RWPE1 (cell line): ENCODE results near the gene RRM2.

Source experiments
- CTCF ChIA-PET: fragments of 350-600 bp; sonication (Branson Sonifier 250); formaldehyde crosslinking; extraction: SDS; loops from one replicate; lab custom pipeline; 2021; lab: Yijun Ruan, JAX
- POLR2A ChIA-PET: fragments of 400-600 bp; formaldehyde crosslinking; extraction: SDS; loops from one replicate; lab custom pipeline; 2020; ENCODE audit warnings: antibody characterized with exemption; ENCODE audit not compliant: low non-redundant PET; lab: Yijun Ruan, JAX
- DNase-seq: peaks from one replicate; pipeline ENCODE4 v3.0.0; 2012; ENCODE audit warnings: low spot score
- H3K27ac ChIP-seq: fragments of 450-650 bp; 2 replicates; pipeline ENCODE4 v1.5.1; 2017
- TF ChIP-seq, protein P1 (sequence below): fragments of 450-650 bp; conservative IDR thresholded peaks from 2 replicates; pipeline ENCODE4 v1.5.1; 2017; ENCODE audit warnings: low read depth, mild to moderate bottlenecking

Gene RRM2

DNA sequence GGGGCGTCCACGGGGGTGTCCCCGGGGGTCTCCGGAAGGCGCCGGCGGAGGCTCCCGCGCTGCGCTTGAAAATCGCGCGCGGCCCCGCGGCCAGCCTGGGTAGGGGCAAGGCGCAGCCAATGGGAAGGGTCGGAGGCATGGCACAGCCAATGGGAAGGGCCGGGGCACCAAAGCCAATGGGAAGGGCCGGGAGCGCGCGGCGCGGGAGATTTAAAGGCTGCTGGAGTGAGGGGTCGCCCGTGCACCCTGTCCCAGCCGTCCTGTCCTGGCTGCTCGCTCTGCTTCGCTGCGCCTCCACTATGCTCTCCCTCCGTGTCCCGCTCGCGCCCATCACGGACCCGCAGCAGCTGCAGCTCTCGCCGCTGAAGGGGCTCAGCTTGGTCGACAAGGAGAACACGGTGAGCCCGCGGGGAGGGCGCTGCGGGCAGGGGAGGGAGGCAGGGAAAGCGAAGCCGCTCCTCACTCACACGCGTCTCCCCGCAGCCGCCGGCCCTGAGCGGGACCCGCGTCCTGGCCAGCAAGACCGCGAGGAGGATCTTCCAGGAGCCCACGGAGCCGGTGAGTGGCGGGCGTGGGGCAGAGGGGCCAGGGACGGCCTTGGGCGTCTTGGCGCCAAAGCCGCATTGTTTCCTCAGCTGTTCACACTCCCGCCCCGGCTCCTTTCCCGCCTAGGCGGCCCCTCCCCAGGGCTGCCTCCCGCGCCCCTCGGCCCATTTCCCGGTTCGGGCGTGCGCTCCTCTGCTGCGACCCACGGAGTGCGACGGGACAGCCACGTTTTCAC, at the start of gene RRM2:
Gene RRM2, plus strand, starts transcription at position 240 of the 781 bp plus-strand sequence. Its CDS starts 60 bp downstream, at position 300.
- ChIA-PET POLR2A (no interaction called here), CTCF (interaction anchor here (0.6 to 1.8 kb wide), 3 partner anchors 50 to 322 kb away, joined by 3 to 13 read pairs (median 6); no protein-coding TSS in a partner anchor)
- peak within 1 kb of the TSS; percentile 93 for H3K27ac ChIP-seq
- peak; percentile 98 for DNase-seq
- TF ChIP-seq, protein P1, sequence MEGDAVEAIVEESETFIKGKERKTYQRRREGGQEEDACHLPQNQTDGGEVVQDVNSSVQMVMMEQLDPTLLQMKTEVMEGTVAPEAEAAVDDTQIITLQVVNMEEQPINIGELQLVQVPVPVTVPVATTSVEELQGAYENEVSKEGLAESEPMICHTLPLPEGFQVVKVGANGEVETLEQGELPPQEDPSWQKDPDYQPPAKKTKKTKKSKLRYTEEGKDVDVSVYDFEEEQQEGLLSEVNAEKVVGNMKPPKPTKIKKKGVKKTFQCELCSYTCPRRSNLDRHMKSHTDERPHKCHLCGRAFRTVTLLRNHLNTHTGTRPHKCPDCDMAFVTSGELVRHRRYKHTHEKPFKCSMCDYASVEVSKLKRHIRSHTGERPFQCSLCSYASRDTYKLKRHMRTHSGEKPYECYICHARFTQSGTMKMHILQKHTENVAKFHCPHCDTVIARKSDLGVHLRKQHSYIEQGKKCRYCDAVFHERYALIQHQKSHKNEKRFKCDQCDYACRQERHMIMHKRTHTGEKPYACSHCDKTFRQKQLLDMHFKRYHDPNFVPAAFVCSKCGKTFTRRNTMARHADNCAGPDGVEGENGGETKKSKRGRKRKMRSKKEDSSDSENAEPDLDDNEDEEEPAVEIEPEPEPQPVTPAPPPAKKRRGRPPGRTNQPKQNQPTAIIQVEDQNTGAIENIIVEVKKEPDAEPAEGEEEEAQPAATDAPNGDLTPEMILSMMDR, result no peak

DNA sequence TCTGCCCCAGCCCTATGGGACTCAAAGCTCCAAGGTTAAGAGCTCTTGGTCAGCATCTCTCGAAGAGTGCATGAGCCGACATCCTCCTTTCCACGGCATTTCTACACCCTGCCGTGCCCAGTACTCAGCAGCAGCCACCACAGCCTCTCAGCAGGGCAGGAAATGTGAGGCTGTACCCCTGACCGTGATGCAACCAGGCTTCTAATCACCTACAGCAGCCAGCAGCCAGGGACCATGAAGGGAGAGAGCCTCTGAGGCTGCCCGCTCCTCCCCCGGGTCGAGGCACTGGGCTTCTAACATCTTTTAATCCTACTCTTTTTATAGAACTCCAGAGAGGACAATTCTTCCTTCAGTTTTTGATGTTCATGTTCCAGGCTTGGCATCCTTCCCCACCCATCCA, 48.8 kb upstream of the RRM2 start:
- H3K27ac ChIP-seq, result no peak overlapping the region
- POLR2A ChIA-PET, result no interaction called here
- TF ChIP-seq, protein P1, result no peak
- no peak for DNase-seq
- CTCF ChIA-PET, result interaction anchor here (0.5 to 4.4 kb wide), 7 partner anchors 12 to 365 kb away, joined by 3 to 54 read pairs (median 6); partner anchors contain the start of gene RRM2

DNA sequence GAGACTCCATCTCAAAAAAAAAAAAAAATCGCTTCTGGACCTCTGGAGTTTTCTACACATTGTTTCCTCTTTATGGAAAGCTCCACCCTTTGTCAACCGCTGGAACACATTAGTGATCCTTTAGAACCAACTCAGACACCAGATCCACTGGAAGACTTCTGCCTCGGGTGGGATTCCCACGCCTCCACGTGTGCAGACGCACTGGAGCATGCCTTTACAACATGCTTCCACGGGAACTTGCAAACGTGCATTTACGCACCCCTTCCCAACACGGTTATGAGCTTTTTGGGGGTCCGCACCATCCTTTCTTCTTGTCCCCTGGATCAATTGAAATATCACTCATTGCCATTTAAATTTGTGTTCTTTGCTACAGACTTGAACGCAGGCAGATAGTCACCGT, 47.4 kb upstream of the RRM2 start:
- TF ChIP-seq, protein P1, result no peak
- ChIA-PET CTCF (interaction anchor here (0.8 to 4.4 kb wide), 4 partner anchors 22 to 360 kb away, joined by 3 to 49 read pairs (median 4); no protein-coding TSS in a partner anchor), POLR2A (no interaction called here)
- DNase-seq, result no peak
- H3K27ac ChIP-seq, result no peak overlapping the region

DNA sequence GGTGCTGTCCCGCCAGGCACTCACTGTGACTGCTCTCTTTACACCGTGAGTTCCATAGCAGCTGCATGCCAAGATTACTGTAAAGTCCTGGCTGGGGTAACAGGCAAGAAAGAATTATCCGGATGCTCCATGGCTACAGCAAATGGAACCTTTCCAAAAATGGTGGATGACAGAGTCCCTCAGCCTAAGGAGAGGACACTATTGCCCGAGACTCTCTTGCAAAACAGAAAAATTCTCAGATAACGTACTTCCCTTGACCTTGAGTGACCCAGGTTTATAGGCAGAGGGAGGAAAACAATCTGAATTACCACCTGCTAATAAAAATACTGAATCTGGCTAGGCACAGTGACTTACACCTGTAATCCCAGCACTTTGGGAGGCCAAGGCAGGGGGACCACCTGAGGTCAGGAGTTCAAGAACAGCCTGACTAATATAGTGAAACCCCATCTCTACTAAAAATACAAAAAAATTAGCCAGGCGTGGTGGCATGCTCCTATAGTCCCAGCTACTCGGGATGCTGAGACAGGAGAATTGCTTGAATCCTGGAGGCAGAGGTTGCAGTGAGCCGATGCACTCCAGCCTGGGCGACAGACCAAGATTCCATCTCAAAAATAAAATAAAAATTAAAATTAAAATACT, 46.8 kb upstream of the RRM2 start:
- POLR2A ChIA-PET, result no interaction called here
- CTCF ChIA-PET, result interaction anchor here (0.6 to 4.4 kb wide), 4 partner anchors 22 to 359 kb away, joined by 3 to 49 read pairs (median 4); no protein-coding TSS in a partner anchor
- H3K27ac ChIP-seq, result no peak overlapping the region
- no peak for DNase-seq
- TF ChIP-seq, protein P1, result no peak

DNA sequence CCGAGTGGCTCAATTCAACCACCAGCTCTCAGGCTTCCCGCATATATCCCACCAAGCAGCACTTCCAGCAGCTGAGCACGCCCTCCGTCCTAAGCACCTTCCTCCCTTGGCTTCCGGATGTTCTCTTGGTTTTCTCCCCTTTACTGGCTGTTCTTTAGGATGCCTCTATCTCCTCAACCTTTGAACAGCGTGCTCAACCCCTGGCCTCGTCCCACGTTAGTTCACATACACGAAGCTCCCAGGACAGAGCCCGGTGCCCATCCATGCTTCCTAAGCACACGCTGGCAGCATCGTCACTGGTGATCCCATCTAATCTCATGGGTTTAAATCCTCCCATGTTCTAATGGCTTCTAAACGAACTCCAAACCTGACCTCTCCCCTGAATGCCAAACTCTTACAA, 46.0 kb upstream of the RRM2 start:
- TF ChIP-seq, protein P1, result no peak
- no peak for DNase-seq
- CTCF ChIA-PET, result interaction anchor here (0.6 to 1.2 kb wide), 3 partner anchors 20 to 358 kb away, joined by 4 to 5 read pairs (median 5); no protein-coding TSS in a partner anchor
- POLR2A ChIA-PET, result no interaction called here
- H3K27ac ChIP-seq, result no peak overlapping the region

DNA sequence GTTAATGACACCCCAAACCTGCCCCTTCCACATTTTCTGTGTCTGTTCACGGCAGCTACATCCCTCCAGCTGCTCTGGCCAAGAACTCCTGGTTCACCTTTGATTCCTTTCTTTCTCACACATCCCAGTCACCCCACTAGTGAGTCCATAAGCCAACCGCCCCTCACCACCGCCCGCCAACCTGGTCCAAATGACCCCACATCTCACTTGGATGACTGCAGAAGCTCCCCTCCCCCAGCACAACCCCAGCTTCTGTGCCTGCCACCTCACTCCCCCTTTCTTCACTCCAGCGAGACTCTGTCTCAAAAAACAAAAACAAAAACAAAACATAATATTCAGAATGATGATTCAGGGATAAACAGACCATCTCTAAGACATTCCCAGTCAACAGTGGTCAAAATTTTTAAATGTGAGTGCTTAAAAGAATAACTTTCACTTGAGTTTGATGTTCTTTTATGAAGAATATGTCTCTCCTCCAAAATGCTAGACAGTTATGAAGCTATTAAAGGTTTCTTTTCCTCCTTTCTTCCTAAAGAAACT, 45.5 kb upstream of the RRM2 start:
- TF ChIP-seq, protein P1, result no peak
- no peak for DNase-seq
- CTCF ChIA-PET, result interaction anchor here (1.2 kb wide), 2 partner anchors 20 to 358 kb away, joined by 5 read pairs; no protein-coding TSS in a partner anchor
- no peak overlapping the region for H3K27ac ChIP-seq
- POLR2A ChIA-PET, result no interaction called here
